DOHH2 (cell line): ENCODE results near the gene GALNT2.

ENCODE experiments used
- H3F3A ChIP-seq: fragments of 200-600 bp; sonication (generic), shearing (Covaris generic); 2 replicates; pipeline ENCODE4 v1.6.0; 2016; ENCODE audit warnings: antibody characterized with exemption, mild to moderate bottlenecking; ENCODE audit not compliant: control insufficient read depth, insufficient read depth
- H3K27ac ChIP-seq: fragments of 200-600 bp; sonication (generic); 2 replicates; pipeline ENCODE4 v1.5.1; 2014; ENCODE audit warnings: low read depth, mild to moderate bottlenecking, low read length, moderate library complexity
- H3K27me3 ChIP-seq: fragments of 200-600 bp; sonication (generic); 2 replicates; pipeline ENCODE4 v1.6.1; 2014; ENCODE audit warnings: mild to moderate bottlenecking, low read length, mixed read lengths; ENCODE audit not compliant: control insufficient read depth
- H3K36me3 ChIP-seq: fragments of 200-600 bp; sonication (generic); 2 replicates; pipeline ENCODE4 v1.6.1; 2014; ENCODE audit warnings: mild to moderate bottlenecking, low read length, moderate library complexity, mixed read lengths; ENCODE audit not compliant: control insufficient read depth
- H3K4me1 ChIP-seq: fragments of 200-600 bp; sonication (generic); 2 replicates; pipeline ENCODE4 v1.6.1; 2014; ENCODE audit warnings: mild to moderate bottlenecking, low read length, mixed read lengths; ENCODE audit not compliant: control insufficient read depth
- H3K4me2 ChIP-seq: fragments of 200-600 bp; sonication (generic); 2 replicates; pipeline ENCODE4 v1.6.0; 2014; ENCODE audit warnings: mild to moderate bottlenecking, low read length, moderate library complexity
- H3K4me3 ChIP-seq: fragments of 200-600 bp; sonication (generic); 2 replicates; pipeline ENCODE4 v1.5.1; 2014; ENCODE audit warnings: mild to moderate bottlenecking, low read length, mixed read lengths
- H3K79me2 ChIP-seq: fragments of 200-600 bp; sonication (generic); 2 replicates; pipeline ENCODE4 v1.6.1; 2014; ENCODE audit warnings: mild to moderate bottlenecking, low read length, mixed read lengths; ENCODE audit not compliant: control insufficient read depth
- H3K9me2 ChIP-seq: fragments of 200-600 bp; sonication (generic); replicated peaks from 2 replicates; pipeline ENCODE4 v1.6.1; 2014; ENCODE audit warnings: mild to moderate bottlenecking, low read length, mixed read lengths; ENCODE audit not compliant: control insufficient read depth
- H3K9me3 ChIP-seq: fragments of 200-600 bp; sonication (generic); 2 replicates; pipeline ENCODE4 v1.6.1; 2014; ENCODE audit warnings: antibody characterized with exemption, low read length, mixed read lengths; ENCODE audit not compliant: control insufficient read depth, insufficient read depth
- H4K20me1 ChIP-seq: fragments of 200-600 bp; sonication (generic); 2 replicates; pipeline ENCODE4 v1.6.0; 2014; ENCODE audit warnings: low read depth, mild to moderate bottlenecking, antibody characterized with exemption, low read length, moderate library complexity; ENCODE audit not compliant: control insufficient read depth, insufficient read depth
- EZH2phosphoT487 ChIP-seq: fragments of 200-600 bp; sonication (generic); IDR thresholded peaks from 2 replicates; pipeline ENCODE4 v1.6.1; 2017; ENCODE audit warnings: borderline replicate concordance, mild to moderate bottlenecking, antibody characterized with exemption, low read length, moderate library complexity, mixed read lengths
- TF ChIP-seq, protein P1 (sequence below): fragments of 200-600 bp; sonication (generic); IDR thresholded peaks from one replicate; pipeline ENCODE4 v1.5.1; 2014; ENCODE audit warnings: antibody characterized with exemption, mild to moderate bottlenecking, low read depth, low read length; ENCODE audit not compliant: poor library complexity, severe bottlenecking

The GALNT2 gene

GRCh38 chr1:230138561-230139239, 71.7 kb downstream of the GALNT2 start:
- H4K20me1 ChIP-seq, result no peaks in the 10 kb centered on the region
- no peak overlapping the region for H3K4me2 ChIP-seq
- no peaks in the 10 kb centered on the region for H3F3A ChIP-seq
- H3K4me3 ChIP-seq, result no peak overlapping the region
- no peaks in the 10 kb centered on the region for H3K9me2 ChIP-seq
- no peaks in the 10 kb centered on the region for H3K36me3 ChIP-seq
- H3K27ac ChIP-seq, result no peak overlapping the region
- H3K9me3 ChIP-seq, result no peaks in the 10 kb centered on the region
- peaks cover 68% of the 10 kb centered on the region for H3K79me2 ChIP-seq
- no peaks in the 10 kb centered on the region for H3K27me3 ChIP-seq
- TF ChIP-seq EZH2phosphoT487, result no peak
- peaks cover 13% of the 10 kb centered on the region for H3K4me1 ChIP-seq

GRCh38 chr1:230139315-230139714, 72.3 kb downstream of the GALNT2 start:
- no peak overlapping the region for H3K27ac ChIP-seq
- H3K9me3 ChIP-seq, result no peaks in the 10 kb centered on the region
- H3K36me3 ChIP-seq, result no peaks in the 10 kb centered on the region
- no peak overlapping the region for H3K4me2 ChIP-seq
- peaks cover 18% of the 10 kb centered on the region for H3K4me1 ChIP-seq
- no peaks in the 10 kb centered on the region for H3F3A ChIP-seq
- no peaks in the 10 kb centered on the region for H3K27me3 ChIP-seq
- no peak overlapping the region for H3K4me3 ChIP-seq
- H4K20me1 ChIP-seq, result no peaks in the 10 kb centered on the region
- H3K79me2 ChIP-seq, result peaks cover 73% of the 10 kb centered on the region
- TF ChIP-seq, protein P1, sequence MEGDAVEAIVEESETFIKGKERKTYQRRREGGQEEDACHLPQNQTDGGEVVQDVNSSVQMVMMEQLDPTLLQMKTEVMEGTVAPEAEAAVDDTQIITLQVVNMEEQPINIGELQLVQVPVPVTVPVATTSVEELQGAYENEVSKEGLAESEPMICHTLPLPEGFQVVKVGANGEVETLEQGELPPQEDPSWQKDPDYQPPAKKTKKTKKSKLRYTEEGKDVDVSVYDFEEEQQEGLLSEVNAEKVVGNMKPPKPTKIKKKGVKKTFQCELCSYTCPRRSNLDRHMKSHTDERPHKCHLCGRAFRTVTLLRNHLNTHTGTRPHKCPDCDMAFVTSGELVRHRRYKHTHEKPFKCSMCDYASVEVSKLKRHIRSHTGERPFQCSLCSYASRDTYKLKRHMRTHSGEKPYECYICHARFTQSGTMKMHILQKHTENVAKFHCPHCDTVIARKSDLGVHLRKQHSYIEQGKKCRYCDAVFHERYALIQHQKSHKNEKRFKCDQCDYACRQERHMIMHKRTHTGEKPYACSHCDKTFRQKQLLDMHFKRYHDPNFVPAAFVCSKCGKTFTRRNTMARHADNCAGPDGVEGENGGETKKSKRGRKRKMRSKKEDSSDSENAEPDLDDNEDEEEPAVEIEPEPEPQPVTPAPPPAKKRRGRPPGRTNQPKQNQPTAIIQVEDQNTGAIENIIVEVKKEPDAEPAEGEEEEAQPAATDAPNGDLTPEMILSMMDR, result no peak
- no peak for TF ChIP-seq EZH2phosphoT487
- no peaks in the 10 kb centered on the region for H3K9me2 ChIP-seq

DNA sequence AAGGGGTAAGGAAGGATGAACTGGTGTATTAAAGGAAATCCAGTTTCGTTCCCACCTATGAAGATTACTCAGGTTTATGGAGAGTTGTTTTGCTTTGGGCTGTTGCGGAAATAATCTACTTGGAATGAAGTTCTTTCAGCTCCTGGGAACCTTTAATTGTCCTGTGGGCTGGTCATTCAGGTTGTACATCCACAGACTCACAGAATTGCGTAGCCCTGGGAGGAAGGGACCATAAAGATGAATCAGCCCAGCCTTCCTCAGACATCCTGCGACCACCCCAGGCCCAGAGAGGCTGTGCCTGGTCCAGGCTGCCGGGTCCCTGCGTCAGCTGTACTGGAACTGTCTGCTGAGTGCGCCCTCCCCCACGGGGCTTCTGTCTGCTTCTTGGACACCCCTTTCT, 72.7 kb downstream of the GALNT2 start:
- no peak for TF ChIP-seq EZH2phosphoT487
- TF ChIP-seq, protein P1, result no peak
- Histone ChIP-seq H3K4me2 (no peak overlapping the region), H3K4me1 (peaks cover 23% of the 10 kb centered on the region), H3K27me3 (no peaks in the 10 kb centered on the region), H4K20me1 (no peaks in the 10 kb centered on the region), H3K27ac (no peak overlapping the region), H3K9me3 (no peaks in the 10 kb centered on the region), H3K9me2 (no peaks in the 10 kb centered on the region), H3F3A (no peaks in the 10 kb centered on the region), H3K36me3 (no peaks in the 10 kb centered on the region), H3K4me3 (no peak overlapping the region), H3K79me2 (peaks cover 75% of the 10 kb centered on the region)

GRCh38 chr1:230140221-230141020, 73.4 kb downstream of the GALNT2 start:
- Histone ChIP-seq H3K27me3 (no peaks in the 10 kb centered on the region), H3K4me3 (no peak overlapping the region), H3K9me3 (no peaks in the 10 kb centered on the region), H3K36me3 (no peaks in the 10 kb centered on the region), H3K27ac (no peak overlapping the region), H3K9me2 (no peaks in the 10 kb centered on the region), H4K20me1 (no peaks in the 10 kb centered on the region), H3K4me1 (peaks cover 29% of the 10 kb centered on the region), H3F3A (no peaks in the 10 kb centered on the region), H3K79me2 (peaks cover 75% of the 10 kb centered on the region), H3K4me2 (no peak overlapping the region)
- TF ChIP-seq, protein P1, result no peak
- no peak for TF ChIP-seq EZH2phosphoT487
